ENCODE results near the gene CLDND1.

The CLDND1 gene

GRCh38 chr3:98519351-98519750, 3.4 kb downstream of the CLDND1 start:
- H3K4me3 ChIP-seq (ENCODE audit: low read length), result no peak overlapping the region
- peak; percentile 32 for DNase-seq (ENCODE audit: low read depth)
- TF ChIP-seq CTCF (IDR thresholded peaks at IDR 0.05; ENCODE audit: insufficient read depth, low read depth, low read length, missing control alignments), result no peak

GRCh38 chr3:98518816-98519215, 3.9 kb downstream of the CLDND1 start:
- no peak for DNase-seq (ENCODE audit: low read depth)
- H3K4me3 ChIP-seq (ENCODE audit: low read length), result no peak overlapping the region
- no peak for TF ChIP-seq CTCF (IDR thresholded peaks at IDR 0.05; ENCODE audit: insufficient read depth, low read depth, low read length, missing control alignments)

DNA sequence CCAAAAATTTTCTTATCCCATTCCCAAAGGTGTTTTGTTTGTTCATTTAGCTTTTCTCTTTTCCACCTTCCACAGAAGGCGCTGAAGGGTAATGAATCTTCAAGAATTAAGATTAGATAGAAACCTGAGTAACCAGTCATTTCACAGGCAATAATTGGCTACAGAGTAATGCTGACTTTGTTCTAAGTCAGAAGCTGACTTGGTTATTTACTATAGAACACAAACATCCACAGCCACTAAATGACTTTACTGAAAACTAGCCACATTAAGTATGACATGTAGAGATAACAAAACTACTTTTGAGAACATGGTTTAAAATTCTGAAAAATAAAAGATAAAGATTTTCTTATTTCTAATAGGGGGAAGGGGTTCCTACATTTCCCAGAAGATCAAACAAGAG, 7.8 kb downstream of the CLDND1 start:
- TF ChIP-seq CTCF (IDR thresholded peaks at IDR 0.05; ENCODE audit: insufficient read depth, low read depth, low read length, missing control alignments), result no peak
- no peak for DNase-seq (ENCODE audit: low read depth)
- H3K4me3 ChIP-seq (ENCODE audit: low read length), result no peak overlapping the region

GRCh38 chr3:98513736-98514135, 9.0 kb downstream of the CLDND1 start:
- H3K4me3 ChIP-seq (ENCODE audit: low read length), result no peak overlapping the region
- TF ChIP-seq CTCF (IDR thresholded peaks at IDR 0.05; ENCODE audit: insufficient read depth, low read depth, low read length, missing control alignments), result no peak
- no peak for DNase-seq (ENCODE audit: low read depth)

DNA sequence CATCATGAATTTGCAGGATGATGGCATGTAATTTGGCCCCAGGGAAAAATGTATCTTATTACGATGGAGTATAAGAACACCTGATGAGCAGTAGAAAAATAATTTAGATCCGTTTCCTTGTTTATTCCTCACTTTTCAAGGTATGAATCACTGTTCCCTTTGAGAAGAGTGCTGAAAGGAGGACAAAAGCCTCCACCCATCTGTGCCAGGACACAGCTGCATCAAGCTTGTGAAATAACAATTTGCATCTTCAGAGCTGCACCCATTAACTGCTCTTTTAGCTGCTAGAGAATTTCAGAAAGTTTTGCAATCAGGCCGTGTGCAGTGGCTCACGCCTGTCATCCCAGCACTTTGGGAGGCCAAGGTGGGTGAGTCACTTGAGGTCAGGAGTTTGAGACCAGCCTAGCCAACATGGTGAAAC, 9.6 kb downstream of the CLDND1 start:
- no peak overlapping the region for H3K4me3 ChIP-seq (ENCODE audit: low read length)
- TF ChIP-seq CTCF (IDR thresholded peaks at IDR 0.05; ENCODE audit: insufficient read depth, low read depth, low read length, missing control alignments), result no peak
- DNase-seq (ENCODE audit: low read depth), result peak; percentile 99

DNA sequence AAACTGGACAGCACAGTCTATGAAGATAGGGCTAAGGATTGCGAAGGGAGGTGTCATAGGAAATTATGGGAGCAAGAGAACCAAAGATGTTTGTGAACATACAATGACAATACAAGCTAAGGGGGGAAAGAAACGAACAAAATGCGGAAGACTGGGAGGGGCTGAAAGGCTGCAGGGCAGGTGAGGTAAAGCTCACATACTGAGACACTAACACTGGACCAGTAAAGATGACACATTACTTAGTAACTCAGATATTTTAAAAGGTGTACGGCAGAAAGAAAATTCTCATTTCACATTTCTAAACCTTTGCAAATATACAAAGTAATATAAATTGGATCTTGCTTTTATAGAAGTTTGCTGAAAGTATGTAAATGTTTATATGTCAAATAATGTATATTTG, 10.1 kb downstream of the CLDND1 start:
- no peak overlapping the region for H3K4me3 ChIP-seq (ENCODE audit: low read length)

More for the DNA sequence above, 10.1 kb downstream of the CLDND1 start:
- no peak for TF ChIP-seq CTCF (IDR thresholded peaks at IDR 0.05; ENCODE audit: insufficient read depth, low read depth, low read length, missing control alignments)
- DNase-seq (ENCODE audit: low read depth), result peak; percentile 77

Measured in epithelial cell of esophagus (primary cell).